ENCODE results near the gene OR2V1. TPM values are rescaled to one million over a fixed set of nuclear protein-coding genes. Genes with fewer than 3 reads are reported as not detected.
"Not testable (repeated sequence)": the region's sequence is repeated elsewhere in the genome, so short reads cannot be mapped to it uniquely, and the experiment has no call there.

Gene OR2V1
- total RNA-seq, 4 donors from 2014 or later: not detected

DNA sequence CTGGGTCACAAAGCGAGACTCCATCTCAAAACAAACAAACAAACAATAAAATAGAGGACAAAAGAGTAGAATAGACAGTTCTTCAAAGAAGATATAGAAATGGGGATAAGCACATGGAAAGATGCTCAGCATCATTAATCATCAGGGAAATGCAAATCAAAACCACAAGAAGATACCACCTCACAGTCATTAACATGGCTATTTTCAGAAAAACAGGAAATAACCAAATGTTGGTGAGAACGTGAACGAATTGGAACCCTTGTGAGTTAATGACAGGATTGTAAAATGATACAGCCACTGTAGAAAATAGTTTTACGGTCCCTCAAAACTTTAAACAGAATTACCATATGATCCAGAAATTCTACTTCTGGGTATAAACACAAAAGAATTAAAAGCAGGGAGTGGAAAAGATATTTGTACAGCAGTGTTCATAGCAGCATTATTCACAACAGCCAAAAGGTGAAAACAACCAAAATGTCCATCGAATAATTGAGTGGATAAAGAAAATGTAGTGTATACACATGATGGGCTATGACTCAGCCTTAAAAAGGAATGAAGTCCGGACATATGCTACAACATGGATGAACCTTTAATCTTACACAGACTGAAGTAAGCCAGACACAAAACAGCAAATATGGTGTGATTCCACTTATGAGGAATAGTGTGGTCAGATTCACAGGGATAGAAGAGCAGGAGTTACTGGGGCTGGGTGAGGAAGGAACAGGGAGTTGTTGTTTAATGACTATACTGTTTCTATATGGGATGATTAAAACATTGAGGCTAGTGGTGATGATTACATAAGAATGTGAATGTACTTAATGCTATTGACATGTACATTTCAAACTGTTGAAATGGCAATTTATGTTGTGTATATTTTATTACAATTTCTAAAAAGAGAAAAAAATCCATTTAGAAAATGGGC, 36.1 kb upstream of the OR2V1 start:
- TF ChIP-seq, protein P1, sequence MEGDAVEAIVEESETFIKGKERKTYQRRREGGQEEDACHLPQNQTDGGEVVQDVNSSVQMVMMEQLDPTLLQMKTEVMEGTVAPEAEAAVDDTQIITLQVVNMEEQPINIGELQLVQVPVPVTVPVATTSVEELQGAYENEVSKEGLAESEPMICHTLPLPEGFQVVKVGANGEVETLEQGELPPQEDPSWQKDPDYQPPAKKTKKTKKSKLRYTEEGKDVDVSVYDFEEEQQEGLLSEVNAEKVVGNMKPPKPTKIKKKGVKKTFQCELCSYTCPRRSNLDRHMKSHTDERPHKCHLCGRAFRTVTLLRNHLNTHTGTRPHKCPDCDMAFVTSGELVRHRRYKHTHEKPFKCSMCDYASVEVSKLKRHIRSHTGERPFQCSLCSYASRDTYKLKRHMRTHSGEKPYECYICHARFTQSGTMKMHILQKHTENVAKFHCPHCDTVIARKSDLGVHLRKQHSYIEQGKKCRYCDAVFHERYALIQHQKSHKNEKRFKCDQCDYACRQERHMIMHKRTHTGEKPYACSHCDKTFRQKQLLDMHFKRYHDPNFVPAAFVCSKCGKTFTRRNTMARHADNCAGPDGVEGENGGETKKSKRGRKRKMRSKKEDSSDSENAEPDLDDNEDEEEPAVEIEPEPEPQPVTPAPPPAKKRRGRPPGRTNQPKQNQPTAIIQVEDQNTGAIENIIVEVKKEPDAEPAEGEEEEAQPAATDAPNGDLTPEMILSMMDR (IDR thresholded peaks at IDR 0.05): no peak
- TF ChIP-seq POLR2A (IDR thresholded peaks at IDR 0.05): no peak
- 58 to 69% methylated on average over 6 of the region's 6 CpGs for WGBS, 2 donors

DNA sequence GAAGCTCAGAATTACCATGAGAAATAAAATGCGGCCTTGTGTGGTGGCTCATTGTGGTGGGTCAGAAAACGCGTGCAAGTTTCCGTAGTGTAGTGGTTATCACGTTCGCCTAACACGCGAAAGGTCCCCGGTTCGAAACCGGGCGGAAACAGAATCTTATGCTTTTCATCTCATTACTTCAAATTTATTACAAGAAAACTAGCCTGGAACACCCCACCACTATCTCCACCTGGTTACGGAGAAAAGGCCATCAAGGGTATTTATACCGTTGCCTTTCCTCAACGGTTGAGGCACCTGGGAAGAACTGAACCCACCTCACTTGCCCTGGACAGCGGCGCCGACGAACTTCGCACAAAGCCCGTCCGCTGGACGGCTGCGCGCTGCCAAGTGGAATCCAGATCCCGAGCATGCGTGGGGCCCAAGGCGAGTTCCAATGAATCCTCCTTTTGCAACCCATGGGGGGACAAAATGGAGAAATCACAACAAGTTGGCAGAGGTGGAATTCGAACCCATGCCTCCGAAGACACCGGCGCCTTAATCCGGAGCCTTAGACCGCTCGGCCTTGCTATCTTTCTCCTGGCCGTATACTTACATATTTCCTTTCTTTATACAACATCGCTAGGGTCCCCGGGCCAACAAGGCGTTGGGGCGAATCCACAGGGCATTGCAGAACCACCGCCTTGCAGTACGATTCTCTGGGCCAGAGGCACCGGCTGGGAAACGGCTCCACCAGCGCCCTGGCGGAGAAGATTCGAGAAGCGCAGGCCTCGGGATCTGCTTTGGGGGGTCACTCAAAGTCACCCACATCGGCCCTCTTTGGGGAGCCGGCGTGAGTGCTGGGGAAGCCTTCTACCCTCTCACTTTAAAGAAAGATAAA, 33.3 kb upstream of the OR2V1 start:
- 24 to 29% methylated on average over 16 to 48 of the region's 52 CpGs for WGBS, 2 donors
- intact Hi-C loops (cut with DNase I; ENCODE audit: low total_unique reads): no loop called here
- TF ChIP-seq POLR2A (IDR thresholded peaks at IDR 0.05): no peak
- DNase-seq (ENCODE audit: low spot score in 2 of 2): peak in 1 of 2 donors; percentile 28
- no peak overlapping the region for H3K4me3 ChIP-seq (ENCODE audit: low read depth, poor library complexity, severe bottlenecking)

More for the DNA sequence above, 36.1 kb upstream of the OR2V1 start:
- intact Hi-C loops (cut with DNase I; ENCODE audit: low total_unique reads): no loop called here
- no peak overlapping the region for H3K4me3 ChIP-seq (ENCODE audit: low read depth, poor library complexity, severe bottlenecking)
- no peak for DNase-seq (ENCODE audit: low spot score in 2 of 2)

DNA sequence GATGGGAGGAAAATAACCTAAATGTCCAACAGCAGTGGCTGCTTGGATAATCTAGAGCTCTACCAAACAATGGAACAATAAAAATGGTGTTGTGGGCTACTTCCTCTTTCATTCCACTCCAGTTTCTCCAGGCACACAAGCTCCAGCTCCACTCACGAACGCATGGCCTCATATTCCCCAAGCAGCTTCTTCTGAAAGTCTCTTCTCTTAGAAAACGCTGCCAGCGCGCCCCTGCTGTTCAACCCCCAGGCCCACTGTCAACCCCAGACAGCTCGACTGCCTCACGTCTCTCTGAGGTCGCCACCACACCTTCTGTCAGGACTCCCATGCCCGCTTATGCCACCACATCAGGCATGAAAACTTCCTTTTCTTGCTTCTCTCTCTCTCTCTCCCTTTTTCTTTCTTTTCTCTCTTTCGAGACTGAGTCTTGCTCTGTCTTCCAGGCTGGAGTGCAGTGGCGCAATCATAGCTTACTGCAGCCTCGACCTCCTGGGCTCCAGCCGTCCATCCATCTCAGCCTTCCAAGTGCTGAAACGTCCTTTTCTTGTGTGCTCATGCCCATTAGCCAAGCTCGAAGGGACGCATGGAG, 32.6 kb upstream of the OR2V1 start:
- TF ChIP-seq, protein P1 (IDR thresholded peaks at IDR 0.05): no peak
- no peak for TF ChIP-seq POLR2A (IDR thresholded peaks at IDR 0.05)
- 58 to 60% methylated on average over 16 of the region's 16 CpGs for WGBS, 2 donors
- DNase-seq (ENCODE audit: low spot score in 2 of 2): peak in 1 of 2 donors; percentile 42
- intact Hi-C loops (cut with DNase I; ENCODE audit: low total_unique reads): no loop called here
- H3K4me3 ChIP-seq (ENCODE audit: low read depth, poor library complexity, severe bottlenecking): no peak overlapping the region

DNA sequence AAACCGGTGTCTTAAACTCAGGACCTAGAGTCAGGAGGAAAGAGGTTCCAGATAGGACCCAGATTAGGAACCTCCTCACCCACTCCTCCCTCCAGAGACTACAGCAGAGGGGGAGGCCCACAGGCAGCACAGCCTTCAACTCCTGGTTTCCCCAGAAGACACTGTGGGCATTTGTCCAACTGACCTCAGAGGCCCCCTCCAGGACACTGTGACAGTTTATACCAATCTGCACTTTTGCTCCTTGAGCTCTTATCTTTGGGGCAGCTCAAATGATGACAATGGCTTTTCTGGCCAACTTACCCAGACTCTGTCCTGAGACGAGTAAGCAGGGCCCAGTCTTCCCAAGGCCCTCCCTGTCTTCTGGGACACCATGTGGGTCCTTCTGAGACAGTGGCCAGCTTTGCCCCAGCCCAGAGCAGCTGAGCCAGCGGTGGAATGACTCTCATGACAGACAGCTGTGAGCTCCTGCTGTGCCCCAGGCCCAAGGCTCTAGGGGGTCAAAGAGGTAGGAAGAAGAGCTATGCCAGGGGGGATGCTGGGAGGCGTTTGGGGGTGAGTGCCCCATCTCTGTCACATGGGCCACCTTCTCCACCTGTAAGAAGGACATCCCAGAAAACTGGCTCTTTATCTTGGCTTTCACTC, 30.7 kb upstream of the OR2V1 start:
- TF ChIP-seq, protein P1 (IDR thresholded peaks at IDR 0.05): no peak
- no peak for TF ChIP-seq POLR2A (IDR thresholded peaks at IDR 0.05)
- WGBS, 2 donors: 73 to 90% methylated on average over 4 of the region's 4 CpGs
- peak in 1 of 2 donors; percentile 68 for DNase-seq (ENCODE audit: low spot score in 2 of 2)
- intact Hi-C loops (cut with DNase I; ENCODE audit: low total_unique reads): no loop called here
- no peak overlapping the region for H3K4me3 ChIP-seq (ENCODE audit: low read depth, poor library complexity, severe bottlenecking)

DNA sequence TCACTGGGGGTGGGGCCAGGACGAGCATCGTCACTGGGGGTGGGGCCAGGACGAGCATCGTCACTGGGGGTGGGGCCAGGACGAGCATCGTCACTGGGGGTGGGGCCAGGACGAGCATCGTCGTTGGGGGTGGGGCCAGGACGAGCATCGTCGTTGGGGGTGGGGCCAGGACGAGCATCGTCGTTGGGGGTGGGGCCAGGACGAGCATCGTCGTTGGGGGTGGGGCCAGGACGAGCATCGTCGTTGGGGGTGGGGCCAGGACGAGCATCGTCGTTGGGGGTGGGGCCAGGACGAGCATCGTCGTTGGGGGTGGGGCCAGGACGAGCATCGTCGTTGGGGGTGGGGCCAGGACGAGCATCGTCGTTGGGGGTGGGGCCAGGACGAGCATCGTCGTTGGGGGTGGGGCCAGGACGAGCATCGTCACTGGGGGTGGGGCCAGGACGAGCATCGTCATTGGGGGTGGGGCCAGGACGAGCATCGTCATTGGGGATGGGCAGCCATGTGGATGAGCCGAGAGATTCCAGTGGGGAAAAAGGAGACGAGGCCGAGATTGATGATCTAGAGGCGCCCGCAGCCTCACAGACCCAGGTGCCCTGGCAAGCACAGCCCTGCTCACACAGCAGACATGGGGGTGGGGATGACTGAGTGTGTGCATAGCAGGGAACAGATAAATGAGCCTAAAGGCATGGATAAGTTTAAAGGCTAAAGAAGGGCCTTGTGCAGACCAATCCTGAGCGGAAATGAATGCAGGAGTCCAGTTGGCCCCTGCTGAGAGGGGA, 30.0 kb upstream of the OR2V1 start:
- intact Hi-C loops (cut with DNase I; ENCODE audit: low total_unique reads); H3K4me3 ChIP-seq (ENCODE audit: low read depth, poor library complexity, severe bottlenecking): not testable (repeated sequence)
- peak in 1 of 2 donors; percentile 87 for DNase-seq (ENCODE audit: low spot score in 2 of 2)
- WGBS, 2 donors: 24 to 31% methylated on average over 10 to 12 of the region's 48 CpGs
